ENCODE measurements around the gene DPH1. TPM values are rescaled to one million over a fixed set of nuclear protein-coding genes. Genes with fewer than 3 reads are reported as not detected.

DPH1 gene
- total and polyA plus RNA-seq, 8 donors: 11.6 to 188 (median 31.5) TPM

DNA sequence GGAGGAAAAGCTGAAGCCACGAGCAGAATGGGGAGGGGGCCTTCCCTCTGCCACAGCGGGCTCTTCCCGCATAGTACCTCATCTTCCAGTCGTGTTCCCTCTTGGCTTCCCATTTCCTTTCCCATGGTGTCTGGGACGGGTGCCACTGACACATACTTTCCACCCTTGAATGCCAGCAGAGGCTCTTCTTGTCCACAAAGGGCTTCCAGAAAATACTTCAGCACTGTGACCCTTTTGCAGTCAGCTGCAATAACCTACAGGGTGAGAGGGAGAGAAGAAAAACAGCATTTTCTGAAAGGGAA is 55.6 kb downstream of the DPH1 start:
- peaks cover 11 to 42% (median 22%) of the 10 kb centered on the region in 4 donors for H3K36me3 ChIP-seq
- peaks cover 65 to 79% (median 75%) of the 10 kb centered on the region in 4 donors for H3K4me1 ChIP-seq
- no peak overlapping the region for H3K4me3 ChIP-seq
- no peaks in the 10 kb centered on the region for H3K9me3 ChIP-seq
- DNase-seq: peak in 1 of 2 donors; percentile 73
- peak in 2 of 3 donors; percentile 10 to 32 for TF ChIP-seq POLR2AphosphoS5 (IDR thresholded peaks at IDR 0.05)
- no peak for TF ChIP-seq EP300 (IDR thresholded peaks at IDR 0.05)
- no peak for TF ChIP-seq POLR2A (IDR thresholded peaks at IDR 0.05)
- no peaks in the 10 kb centered on the region for H3K27me3 ChIP-seq
- WGBS, 5 donors: 43 to 67% (median 58%) methylated on average over 5 of the region's 5 CpGs
- peak overlapping the region; percentile 6 to 92 (median 82) for H3K27ac ChIP-seq
- intact Hi-C loops (cut with DNase I; ENCODE audit: low total_unique reads): no loop called here

DNA sequence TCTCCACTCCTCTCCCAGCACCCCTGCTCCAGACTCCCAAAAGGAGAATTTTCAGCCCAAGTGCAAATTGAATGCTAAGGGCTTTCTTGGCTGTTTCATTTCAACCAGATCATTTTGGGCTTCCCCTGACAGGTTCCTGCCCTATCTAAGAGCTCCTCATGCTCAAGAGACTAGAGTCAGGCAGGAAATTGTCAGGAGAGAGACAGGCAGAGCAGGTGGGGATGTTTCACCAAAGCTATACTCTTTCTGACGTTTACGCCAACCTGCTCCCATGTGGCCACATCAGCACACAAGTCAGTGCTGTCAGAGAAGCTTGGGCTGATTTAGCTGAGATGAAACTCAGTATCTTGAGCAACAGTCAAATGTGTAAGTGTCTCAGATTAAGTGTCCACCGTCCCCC is 56.4 kb downstream of the DPH1 start:
- TF ChIP-seq, protein P1, sequence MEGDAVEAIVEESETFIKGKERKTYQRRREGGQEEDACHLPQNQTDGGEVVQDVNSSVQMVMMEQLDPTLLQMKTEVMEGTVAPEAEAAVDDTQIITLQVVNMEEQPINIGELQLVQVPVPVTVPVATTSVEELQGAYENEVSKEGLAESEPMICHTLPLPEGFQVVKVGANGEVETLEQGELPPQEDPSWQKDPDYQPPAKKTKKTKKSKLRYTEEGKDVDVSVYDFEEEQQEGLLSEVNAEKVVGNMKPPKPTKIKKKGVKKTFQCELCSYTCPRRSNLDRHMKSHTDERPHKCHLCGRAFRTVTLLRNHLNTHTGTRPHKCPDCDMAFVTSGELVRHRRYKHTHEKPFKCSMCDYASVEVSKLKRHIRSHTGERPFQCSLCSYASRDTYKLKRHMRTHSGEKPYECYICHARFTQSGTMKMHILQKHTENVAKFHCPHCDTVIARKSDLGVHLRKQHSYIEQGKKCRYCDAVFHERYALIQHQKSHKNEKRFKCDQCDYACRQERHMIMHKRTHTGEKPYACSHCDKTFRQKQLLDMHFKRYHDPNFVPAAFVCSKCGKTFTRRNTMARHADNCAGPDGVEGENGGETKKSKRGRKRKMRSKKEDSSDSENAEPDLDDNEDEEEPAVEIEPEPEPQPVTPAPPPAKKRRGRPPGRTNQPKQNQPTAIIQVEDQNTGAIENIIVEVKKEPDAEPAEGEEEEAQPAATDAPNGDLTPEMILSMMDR (IDR thresholded peaks at IDR 0.05): no peak
- no peak for TF ChIP-seq EP300 (IDR thresholded peaks at IDR 0.05)
- TF ChIP-seq POLR2AphosphoS5 (IDR thresholded peaks at IDR 0.05): no peak
- TF ChIP-seq POLR2A (IDR thresholded peaks at IDR 0.05): no peak
- intact Hi-C loops (cut with DNase I; ENCODE audit: low total_unique reads): no loop called here
- no peaks in the 10 kb centered on the region for H3K27me3 ChIP-seq
- no peak overlapping the region for H3K4me3 ChIP-seq
- H3K36me3 ChIP-seq: peaks cover 4 to 35% (median 15%) of the 10 kb centered on the region in 4 donors
- H3K4me1 ChIP-seq: peaks cover 66 to 86% (median 81%) of the 10 kb centered on the region in 4 donors
- no peak for DNase-seq
- H3K27ac ChIP-seq: peak overlapping the region in 4 of 5 donors; percentile 82 to 92 (median 84)
- WGBS, 5 donors: 62 to 80% (median 74%) methylated on average over 3 of the region's 3 CpGs
- no peaks in the 10 kb centered on the region for H3K9me3 ChIP-seq

DNA sequence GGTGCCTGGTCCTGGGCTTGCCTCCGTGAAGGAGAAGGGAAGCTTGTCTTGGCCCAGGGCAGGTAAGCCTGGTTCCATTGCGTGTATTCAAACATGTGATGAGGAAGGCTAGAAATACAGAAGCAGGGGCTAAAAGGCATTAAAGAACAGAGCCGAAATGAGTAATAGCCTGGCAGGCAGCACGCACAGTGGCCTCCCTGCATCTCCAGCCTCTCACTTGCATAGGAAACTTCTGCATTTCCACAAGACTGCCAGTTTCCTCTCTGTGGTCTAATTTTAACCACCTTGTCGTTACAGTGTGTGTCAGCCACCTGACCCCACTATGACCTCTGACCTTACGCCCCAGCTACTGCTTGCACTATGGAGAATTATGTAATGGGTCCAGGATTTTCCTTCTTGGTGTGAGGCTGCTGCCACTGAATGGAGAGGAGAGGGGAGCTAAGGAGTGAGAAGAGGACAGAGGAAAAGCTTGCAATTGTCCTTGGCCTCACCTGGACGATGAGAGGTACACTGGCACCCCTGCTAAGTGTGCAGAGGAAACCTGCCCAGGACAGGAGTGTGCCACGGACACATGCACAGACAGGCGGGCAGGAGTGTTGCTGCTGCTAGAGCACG is 57.8 kb downstream of the DPH1 start:
- H3K36me3 ChIP-seq: peaks cover 0 to 22% (median 3%) of the 10 kb centered on the region in 4 donors
- TF ChIP-seq, protein P1 (IDR thresholded peaks at IDR 0.05): no peak
- peak in 1 of 3 donors; percentile 42 for TF ChIP-seq POLR2AphosphoS5 (IDR thresholded peaks at IDR 0.05)
- TF ChIP-seq EP300 (IDR thresholded peaks at IDR 0.05): no peak
- TF ChIP-seq POLR2A (IDR thresholded peaks at IDR 0.05): no peak
- peak overlapping the region; percentile 64 to 92 (median 85) for H3K27ac ChIP-seq
- peak in 1 of 2 donors; percentile 75 for DNase-seq
- H3K27me3 ChIP-seq: no peaks in the 10 kb centered on the region
- peaks cover 68 to 90% (median 80%) of the 10 kb centered on the region in 4 donors for H3K4me1 ChIP-seq
- intact Hi-C loops (cut with DNase I; ENCODE audit: low total_unique reads): no loop called here
- WGBS, 5 donors: 56 to 69% (median 65%) methylated on average over 9 to 10 of the region's 10 CpGs
- no peak overlapping the region for H3K4me3 ChIP-seq
- no peaks in the 10 kb centered on the region for H3K9me3 ChIP-seq

DNA sequence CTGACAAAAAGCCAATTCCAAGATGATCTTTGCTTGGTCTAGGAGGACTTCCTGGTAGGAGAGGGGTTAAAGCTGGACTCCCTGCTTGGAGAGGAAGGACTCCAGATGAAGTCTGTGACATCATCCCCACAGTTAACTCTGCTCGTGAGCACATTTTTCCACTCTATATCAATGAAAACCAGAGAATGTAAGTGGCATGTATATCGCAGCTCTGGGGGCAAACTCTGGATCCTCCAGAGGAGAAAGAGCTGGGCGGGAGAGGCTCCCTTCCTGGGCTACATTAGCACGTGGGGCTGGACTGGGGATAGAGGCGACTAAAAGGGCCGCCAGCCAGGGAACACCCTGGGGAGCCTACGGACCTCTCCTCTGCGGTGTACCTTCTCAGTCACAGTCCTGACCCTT is 59.1 kb downstream of the DPH1 start:
- no peaks in the 10 kb centered on the region for H3K27me3 ChIP-seq
- 7 to 14% (median 14%) methylated on average over 5 to 8 of the region's 8 CpGs for WGBS, 5 donors
- no peaks in the 10 kb centered on the region for H3K9me3 ChIP-seq
- H3K27ac ChIP-seq: peak overlapping the region; percentile 74 to 92 (median 85)
- TF ChIP-seq POLR2AphosphoS5 (IDR thresholded peaks at IDR 0.05): no peak
- TF ChIP-seq EP300 (IDR thresholded peaks at IDR 0.05): no peak
- H3K36me3 ChIP-seq: peaks cover 0 to 16% (median 0%) of the 10 kb centered on the region in 4 donors
- peak overlapping the region; percentile 28 to 34 (median 32) for H3K4me3 ChIP-seq
- DNase-seq: peak in 1 of 2 donors; percentile 78
- H3K4me1 ChIP-seq: peaks cover 59 to 91% (median 75%) of the 10 kb centered on the region in 4 donors
- intact Hi-C loops (cut with DNase I; ENCODE audit: low total_unique reads): no loop called here

DNA sequence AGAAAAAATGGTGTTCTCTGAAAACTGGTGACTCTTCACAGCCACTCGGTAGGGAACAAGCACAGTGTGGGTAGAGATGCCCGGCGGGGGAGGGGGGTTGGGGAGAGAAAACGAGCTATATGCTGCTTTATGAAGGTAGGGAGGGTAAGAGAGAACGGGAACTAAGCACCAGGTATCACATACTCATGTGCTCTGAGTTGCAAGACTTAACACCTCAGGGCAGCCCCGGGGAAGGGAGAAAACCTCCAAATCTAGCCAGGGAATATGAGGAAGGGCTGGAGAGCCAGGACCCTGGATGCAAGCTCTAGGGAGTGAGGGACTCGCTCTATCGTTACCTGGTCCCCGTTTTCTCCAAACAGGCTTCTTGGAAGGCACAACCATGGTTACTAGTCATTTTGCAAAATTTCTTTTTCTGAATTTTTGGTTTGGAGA is 60.3 kb downstream of the DPH1 start:
- 59 to 80% (median 73%) methylated on average over 9 of the region's 9 CpGs for WGBS, 5 donors
- Histone ChIP-seq H3K4me1 (peaks cover 49 to 91% (median 73%) of the 10 kb centered on the region in 4 donors), H3K9me3 (no peaks in the 10 kb centered on the region), H3K27ac (peak overlapping the region; percentile 4 to 92 (median 85)), H3K27me3 (no peaks in the 10 kb centered on the region), H3K4me3 (peak overlapping the region in 1 of 4 donors; percentile 34), H3K36me3 (peaks cover 0 to 15% (median 0%) of the 10 kb centered on the region in 4 donors)
- intact Hi-C loops (cut with DNase I; ENCODE audit: low total_unique reads): no loop called here
- no peak for DNase-seq
- TF ChIP-seq EP300 (IDR thresholded peaks at IDR 0.05) (no peak), POLR2AphosphoS5 (IDR thresholded peaks at IDR 0.05) (no peak), POLR2A (IDR thresholded peaks at IDR 0.05) (no peak)
- TF ChIP-seq, protein P1 (IDR thresholded peaks at IDR 0.05): no peak
